GM21723 (cell line): Measurements from ENCODE around the gene FOXR1.
"Not testable (repeated sequence)": the region's sequence is repeated elsewhere in the genome, so short reads cannot be mapped to it uniquely, and the experiment has no call there.

Experiments
- ATAC-seq: cut with Tn5 transposase; IDR thresholded peaks from one replicate; pipeline ENCODE4 v1.9.1; 2021; ENCODE audit warnings: mild to moderate bottlenecking, moderate library complexity; ENCODE audit not compliant: unreplicated experiment

Gene FOXR1

GRCh38 chr11:118939953-118940598 lies 31.5 kb upstream of the FOXR1 start:
- no peak for ATAC-seq

- ATAC-seq, result no peak
These were observed 24.5 kb upstream of the FOXR1 start for GRCh38 chr11:118947091-118947490.

GRCh38 chr11:118948000-118948399 lies 23.6 kb upstream of the FOXR1 start:
- ATAC-seq, result no peak

GRCh38 chr11:118953265-118953664 lies 18.3 kb upstream of the FOXR1 start:
- ATAC-seq, result no peak

- not testable (repeated sequence) for ATAC-seq
These were observed 17.6 kb upstream of the FOXR1 start for GRCh38 chr11:118953976-118954375.

GRCh38 chr11:118956094-118956846 lies 15.3 kb upstream of the FOXR1 start, which contains the start of gene UPK2:
Gene UPK2, plus strand, starts transcription at chr11:118956298. Its CDS starts 53 bp downstream, at chr11:118956351.
- ATAC-seq, result peak; percentile 83

GRCh38 chr11:118956847-118957469 lies 14.6 kb upstream of the FOXR1 start:
- no peak for ATAC-seq

GRCh38 chr11:118957549-118957948 lies 14.0 kb upstream of the FOXR1 start:
- ATAC-seq, result no peak

GRCh38 chr11:118957968-118958367 lies 13.6 kb upstream of the FOXR1 start:
- no peak for ATAC-seq

GRCh38 chr11:118958577-118958976 lies 13.0 kb upstream of the FOXR1 start:
- ATAC-seq, result no peak

- ATAC-seq, result no peak
These were observed 10.4 kb upstream of the FOXR1 start for GRCh38 chr11:118961189-118961588.

GRCh38 chr11:118961591-118961990 lies 10.0 kb upstream of the FOXR1 start:
- ATAC-seq, result no peak

- ATAC-seq, result not testable (repeated sequence)
These were observed 2.1 kb upstream of the FOXR1 start for GRCh38 chr11:118969508-118969907.

- no peak for ATAC-seq
These were observed 2.4 kb downstream of the FOXR1 start for GRCh38 chr11:118973985-118974384.

- ATAC-seq, result no peak
These were observed 4.5 kb downstream of the FOXR1 start for GRCh38 chr11:118975771-118976709.

- no peak for ATAC-seq
These were observed 7.9 kb downstream of the FOXR1 start for GRCh38 chr11:118979434-118979833.

- ATAC-seq, result no peak
These were observed 8.8 kb downstream of the FOXR1 start for GRCh38 chr11:118980191-118980881.

GRCh38 chr11:118984337-118984736 lies 12.8 kb downstream of the FOXR1 start:
- not testable (repeated sequence) for ATAC-seq

GRCh38 chr11:118984825-118985224 lies 13.3 kb downstream of the FOXR1 start:
- no peak for ATAC-seq

GRCh38 chr11:118988280-118988679 lies 16.7 kb downstream of the FOXR1 start:
- no peak for ATAC-seq
